ENCODE results near the gene PRAF2. TPM values are rescaled to one million over a fixed set of nuclear protein-coding genes. Genes with fewer than 3 reads are reported as not detected.

The PRAF2 gene
- polyA plus RNA-seq, 4 donors = 31.6 to 46.2 (median 41.1) TPM

- DNase-seq (ENCODE audit: low read depth in 4 of 4, low spot score in 2 of 4) = no peak
Observed at GRCh38 chrX:49077941-49078340, 4.1 kb upstream of the PRAF2 start.

GRCh38 chrX:49075347-49075746, 1.5 kb upstream of the PRAF2 start:
- DNase-seq (ENCODE audit: low read depth in 4 of 4, low spot score in 2 of 4) = no peak

- no peak for DNase-seq (ENCODE audit: low read depth in 4 of 4, low spot score in 2 of 4)
Observed at GRCh38 chrX:49072712-49073095, 1.1 kb downstream of the PRAF2 start.

- peak in 2 of 4 donors; percentile 50 to 54 for DNase-seq (ENCODE audit: low read depth in 4 of 4, low spot score in 2 of 4)
Observed at GRCh38 chrX:49071877-49072711, 1.7 kb downstream of the PRAF2 start.

- DNase-seq (ENCODE audit: low read depth in 4 of 4, low spot score in 2 of 4) = no peak
Observed at GRCh38 chrX:49070988-49071387, 2.8 kb downstream of the PRAF2 start.

- DNase-seq (ENCODE audit: low read depth in 4 of 4, low spot score in 2 of 4) = no peak
Observed at GRCh38 chrX:49069038-49069437, 4.8 kb downstream of the PRAF2 start.

- no peak for DNase-seq (ENCODE audit: low read depth in 4 of 4, low spot score in 2 of 4)
Observed at GRCh38 chrX:49067285-49068120, 6.3 kb downstream of the PRAF2 start.

- DNase-seq (ENCODE audit: low read depth in 4 of 4, low spot score in 2 of 4) = no peak
Observed at GRCh38 chrX:49066690-49067089, 7.1 kb downstream of the PRAF2 start.

GRCh38 chrX:49066278-49066677, 7.5 kb downstream of the PRAF2 start:
- no peak for DNase-seq (ENCODE audit: low read depth in 4 of 4, low spot score in 2 of 4)

- no peak for DNase-seq (ENCODE audit: low read depth in 4 of 4, low spot score in 2 of 4)
Observed at GRCh38 chrX:49064735-49065134, 9.1 kb downstream of the PRAF2 start.

- no peak for DNase-seq (ENCODE audit: low read depth in 4 of 4, low spot score in 2 of 4)
Observed at GRCh38 chrX:49064303-49064702, 9.5 kb downstream of the PRAF2 start.

GRCh38 chrX:49063715-49064114, 10.1 kb downstream of the PRAF2 start:
- no peak for DNase-seq (ENCODE audit: low read depth in 4 of 4, low spot score in 2 of 4)

GRCh38 chrX:49061916-49062315, 11.9 kb downstream of the PRAF2 start:
- DNase-seq (ENCODE audit: low read depth in 4 of 4, low spot score in 2 of 4) = no peak

- DNase-seq (ENCODE audit: low read depth in 4 of 4, low spot score in 2 of 4) = no peak
Observed at GRCh38 chrX:49061490-49061889, 12.3 kb downstream of the PRAF2 start.

GRCh38 chrX:49060914-49061313, 12.9 kb downstream of the PRAF2 start:
- DNase-seq (ENCODE audit: low read depth in 4 of 4, low spot score in 2 of 4) = no peak

GRCh38 chrX:49059681-49060085, 14.1 kb downstream of the PRAF2 start:
- DNase-seq (ENCODE audit: low read depth in 4 of 4, low spot score in 2 of 4) = no peak

- DNase-seq (ENCODE audit: low read depth in 4 of 4, low spot score in 2 of 4) = no peak
Observed at GRCh38 chrX:49059201-49059600, 14.6 kb downstream of the PRAF2 start.

GRCh38 chrX:49058794-49059193, 15.0 kb downstream of the PRAF2 start, which contains the start of gene CCDC120:
CCDC120 (plus strand) TSS chrX:49058999; CDS start chrX:49062042, 3,043 bp downstream.
- DNase-seq (ENCODE audit: low read depth in 4 of 4, low spot score in 2 of 4) = no peak

- DNase-seq (ENCODE audit: low read depth in 4 of 4, low spot score in 2 of 4) = no peak
Observed at GRCh38 chrX:49054073-49054762, 19.6 kb downstream of the PRAF2 start.

GRCh38 chrX:49053223-49054072, 20.4 kb downstream of the PRAF2 start:
- DNase-seq (ENCODE audit: low read depth in 4 of 4, low spot score in 2 of 4) = peak in 2 of 4 donors; percentile 55 to 67
